GM21619 (cell line): ENCODE data around the gene KLRG1.

Source experiments
- ATAC-seq: cut with Tn5 transposase; IDR thresholded peaks from one replicate; pipeline ENCODE4 v1.9.1; 2021; ENCODE audit not compliant: unreplicated experiment

Gene KLRG1

DNA sequence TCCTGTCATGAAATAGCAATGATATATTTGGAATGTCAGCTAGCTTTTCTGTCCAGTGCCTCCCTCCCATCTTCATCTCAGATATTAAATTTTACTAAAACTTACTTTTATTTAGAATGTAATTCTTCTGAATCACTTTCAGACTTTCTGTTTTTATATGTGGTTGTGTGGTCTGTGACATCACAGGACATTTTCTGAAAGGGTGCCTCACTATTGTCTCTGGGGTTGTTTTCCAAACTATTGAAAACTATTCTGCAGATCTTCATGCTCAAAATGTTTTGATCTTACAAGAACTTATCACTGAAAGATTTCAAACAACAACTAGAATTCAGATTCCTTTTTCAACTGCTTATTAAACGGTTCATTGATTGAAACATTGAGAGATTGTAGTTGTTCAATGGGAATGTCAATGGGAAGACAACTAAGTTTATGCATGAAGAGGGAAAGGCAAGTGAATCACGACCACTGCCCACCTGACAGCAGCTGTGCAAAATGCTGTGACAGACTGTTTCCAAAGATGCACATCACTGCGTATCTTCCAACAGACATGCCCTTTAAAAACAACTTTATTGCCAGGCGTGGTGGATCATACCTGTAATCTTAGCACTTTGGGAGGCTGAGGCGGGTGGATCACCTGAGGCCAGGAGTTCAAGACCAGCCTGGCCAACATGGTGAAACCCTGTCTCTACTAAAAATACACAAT, 51.3 kb downstream of the KLRG1 start:
- ATAC-seq = no peak

DNA sequence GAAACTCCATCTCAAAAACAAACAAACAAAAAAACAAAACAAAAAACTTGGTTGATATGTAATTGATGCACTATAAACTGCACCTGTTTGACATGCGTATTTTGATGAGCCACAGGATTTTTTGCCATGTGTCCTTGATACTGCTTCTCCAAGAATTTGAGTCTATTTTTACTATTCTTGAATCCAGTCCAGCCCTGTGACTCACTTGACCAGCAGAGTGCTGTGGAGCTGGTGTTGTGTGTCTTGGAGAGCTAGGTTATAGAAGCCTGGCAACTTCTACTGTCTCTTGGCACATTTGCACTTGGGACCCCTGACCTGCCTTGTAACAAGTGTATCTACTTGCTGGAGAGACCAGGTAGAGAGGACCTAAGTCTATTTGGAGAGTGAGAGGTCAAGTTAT, 52.0 kb downstream of the KLRG1 start:
- ATAC-seq = no peak

DNA sequence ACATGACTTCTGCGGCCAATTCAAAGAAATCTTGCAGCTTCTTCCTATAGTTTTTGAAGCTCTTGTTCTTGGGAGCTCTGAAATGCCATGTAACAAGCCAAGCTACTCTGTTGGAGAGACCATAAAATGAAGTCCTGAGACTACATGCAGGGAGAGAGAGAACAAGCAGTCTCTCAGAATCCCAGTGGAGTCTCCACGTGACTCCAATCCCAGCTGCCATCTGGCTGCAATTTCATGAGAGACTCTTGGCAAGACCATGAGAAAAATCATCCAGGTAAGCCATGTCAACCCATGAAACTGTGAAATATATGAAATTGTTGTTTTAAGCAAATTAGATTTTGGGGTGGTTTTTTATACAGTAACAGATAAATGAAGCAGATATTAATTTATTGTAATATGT, 54.4 kb downstream of the KLRG1 start:
- no peak for ATAC-seq

DNA sequence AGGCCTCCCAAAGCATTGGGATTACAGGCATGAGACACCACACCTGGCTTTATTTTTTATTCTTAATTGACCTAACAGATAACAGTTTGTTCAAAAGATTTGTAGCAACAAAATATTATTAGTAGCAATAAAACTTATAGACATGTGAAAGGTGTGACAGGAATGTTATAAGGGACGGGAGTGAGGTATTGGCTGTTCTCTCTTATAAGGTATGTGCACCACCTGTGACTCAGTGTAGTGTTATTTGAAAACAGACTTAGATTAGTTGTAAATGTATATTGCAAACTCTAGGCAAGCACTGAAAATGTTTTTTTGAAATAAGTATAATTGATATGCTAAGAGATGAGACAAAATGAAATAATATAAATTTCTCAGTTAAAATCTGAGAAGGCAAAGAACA, 57.8 kb downstream of the KLRG1 start:
- no peak for ATAC-seq

DNA sequence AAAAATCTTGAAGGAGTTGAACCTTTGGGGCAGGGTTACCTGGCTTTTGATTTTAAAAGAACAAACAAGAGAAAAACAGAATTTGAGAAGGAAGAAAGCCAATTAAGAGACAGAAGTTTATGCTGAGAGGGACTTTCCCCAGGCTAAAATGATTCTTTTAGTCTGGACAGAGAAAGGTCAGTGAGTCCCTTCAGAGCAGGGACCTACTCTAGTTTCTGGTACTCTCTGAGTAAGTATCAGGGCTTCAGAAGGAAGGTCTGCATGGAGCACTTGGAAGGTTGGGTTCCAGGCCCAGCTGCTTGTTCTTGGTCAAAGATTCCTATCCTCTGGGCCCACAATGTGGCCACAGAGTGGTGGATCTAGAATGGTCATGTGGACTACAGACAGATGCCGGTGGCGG, 59.6 kb downstream of the KLRG1 start:
- ATAC-seq = no peak

DNA sequence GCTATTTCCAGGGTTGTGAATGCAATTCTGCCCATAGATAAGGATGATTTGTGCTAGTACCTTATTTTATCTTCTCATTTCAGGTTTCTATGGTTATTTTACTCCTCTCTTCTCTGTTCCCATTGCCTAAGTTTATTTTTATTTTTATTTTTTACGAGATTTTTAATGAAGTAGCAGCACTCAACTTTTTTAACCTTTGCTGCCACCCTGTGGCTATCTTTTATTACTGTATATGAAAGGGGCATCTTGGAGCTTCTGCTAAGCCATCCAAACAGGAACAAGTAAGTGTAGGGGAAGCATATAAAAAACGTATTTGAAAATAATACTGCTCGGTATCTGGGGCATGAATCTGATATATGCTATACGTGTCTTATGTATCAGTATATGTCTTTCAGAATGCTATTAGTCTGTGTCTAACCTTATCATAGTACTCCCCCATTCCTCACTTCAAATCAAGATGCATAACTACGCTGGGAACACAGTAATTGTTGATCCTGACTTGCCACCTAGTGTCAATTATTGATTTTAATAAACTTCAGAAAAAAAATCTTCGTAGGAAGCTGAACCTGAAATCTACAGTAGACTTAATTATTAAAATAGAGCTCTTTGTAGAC, 60.3 kb downstream of the KLRG1 start:
- no peak for ATAC-seq

DNA sequence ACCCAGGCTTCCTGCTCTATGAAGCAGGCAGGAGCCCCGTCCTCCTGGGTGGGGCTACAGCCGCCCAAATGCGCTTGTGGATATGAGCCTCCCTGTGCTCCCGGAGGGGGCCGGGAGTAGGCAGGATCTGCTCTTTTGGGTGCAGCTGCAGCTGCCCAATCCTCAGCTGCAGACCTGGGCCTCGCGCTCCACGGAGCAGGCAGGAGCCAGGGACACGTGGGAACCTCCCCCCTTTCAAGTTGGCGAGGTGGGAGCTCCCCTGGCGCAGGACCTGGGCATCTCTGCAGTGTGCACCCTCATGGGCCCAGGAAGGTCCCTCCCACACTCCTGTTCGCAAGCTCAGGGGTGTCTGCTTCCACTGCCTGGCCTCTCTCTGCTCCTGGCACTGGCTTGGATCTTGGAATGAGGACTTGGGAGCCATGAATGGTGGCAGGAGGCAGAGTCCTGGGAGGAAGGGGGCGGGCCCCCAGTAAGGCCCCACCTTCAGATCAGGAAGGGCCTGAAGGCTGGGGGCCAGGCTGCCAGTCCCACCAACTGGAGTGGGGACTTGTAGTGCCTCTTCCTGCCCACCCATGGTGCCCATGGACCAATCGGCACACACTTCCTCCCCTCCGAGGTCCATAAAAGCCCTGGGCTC, 61.3 kb downstream of the KLRG1 start:
- ATAC-seq = no peak

DNA sequence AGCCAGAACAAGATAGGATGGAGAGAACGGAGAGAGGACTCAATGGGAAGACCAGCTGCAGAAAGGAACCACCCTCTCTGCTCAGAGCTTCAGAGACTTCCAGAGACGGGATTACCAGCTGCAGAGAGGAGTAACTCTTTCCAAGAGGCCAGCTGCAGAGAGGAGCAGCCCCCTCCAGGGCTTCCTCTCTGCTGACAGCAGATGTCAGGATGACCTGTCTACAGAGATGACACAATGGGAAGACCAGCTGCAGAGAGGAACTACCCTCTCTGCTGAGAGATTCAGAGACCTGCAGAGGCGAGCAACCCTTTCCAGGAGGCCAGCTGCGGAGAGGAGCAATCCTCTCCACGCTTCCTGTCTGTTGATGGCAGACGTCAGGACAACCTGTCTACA, 61.8 kb downstream of the KLRG1 start:
- no peak for ATAC-seq

DNA sequence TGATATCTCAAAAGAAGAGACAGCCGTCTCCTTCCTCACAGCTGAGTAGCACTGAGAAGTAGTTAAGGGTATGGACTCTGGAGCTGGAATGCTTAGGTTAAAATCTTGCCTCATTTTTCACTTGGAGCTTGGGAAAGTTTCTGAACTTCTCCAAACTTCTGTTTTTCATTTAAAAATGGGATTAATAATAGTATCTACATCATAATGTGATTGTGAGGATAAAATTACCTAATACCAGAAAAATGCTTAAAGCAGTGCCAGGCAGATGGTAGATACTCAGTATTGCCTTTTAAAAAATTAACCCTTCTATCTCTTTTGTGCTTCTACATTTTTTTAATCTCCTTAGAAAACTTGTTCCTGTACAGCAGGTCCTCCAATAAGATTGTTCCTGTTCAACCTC, 63.3 kb downstream of the KLRG1 start:
- ATAC-seq = no peak
